Activated T-helper 1 cell treated with Interleukin-2 at 50 U/mL for 16 hours (primary cell): ENCODE data around the gene LDLRAP1.

Source experiments
- DNase-seq: peaks from one replicate; pipeline ENCODE4 v3.0.0-alpha.2; 2020; ENCODE audit warnings: low read depth

LDLRAP1 gene

GRCh38 chr1:25562928-25563283 is 19.5 kb downstream of the LDLRAP1 start:
- DNase-seq = no peak

GRCh38 chr1:25563330-25564215 is 20.2 kb downstream of the LDLRAP1 start:
- DNase-seq = no peak

GRCh38 chr1:25564777-25565574 is 21.6 kb downstream of the LDLRAP1 start:
- no peak for DNase-seq

GRCh38 chr1:25565626-25566025 is 22.2 kb downstream of the LDLRAP1 start:
- DNase-seq = no peak

- no peak for DNase-seq
Observed at GRCh38 chr1:25566176-25566729, 22.8 kb downstream of the LDLRAP1 start.

- peak; percentile 34 for DNase-seq
Observed at GRCh38 chr1:25566730-25567341, 23.4 kb downstream of the LDLRAP1 start.

- no peak for DNase-seq
Observed at GRCh38 chr1:25567710-25568089, 24.3 kb downstream of the LDLRAP1 start.

- DNase-seq = no peak
Observed at GRCh38 chr1:25568090-25568833, 24.9 kb downstream of the LDLRAP1 start.

- DNase-seq = no peak
Observed at GRCh38 chr1:25568834-25569596, 25.6 kb downstream of the LDLRAP1 start.

GRCh38 chr1:25569597-25570396 is 26.4 kb downstream of the LDLRAP1 start:
- DNase-seq = no peak

GRCh38 chr1:25570798-25571521 is 27.6 kb downstream of the LDLRAP1 start:
- no peak for DNase-seq

GRCh38 chr1:25571522-25571970 is 28.1 kb downstream of the LDLRAP1 start:
- no peak for DNase-seq

- no peak for DNase-seq
Observed at GRCh38 chr1:25572107-25572506, 28.7 kb downstream of the LDLRAP1 start.

- no peak for DNase-seq
Observed at GRCh38 chr1:25572708-25573590, 29.5 kb downstream of the LDLRAP1 start.

- DNase-seq = no peak
Observed at GRCh38 chr1:25573591-25573930, 30.2 kb downstream of the LDLRAP1 start.

- no peak for DNase-seq
Observed at GRCh38 chr1:25573961-25574360, 30.6 kb downstream of the LDLRAP1 start.

- DNase-seq = no peak
Observed at GRCh38 chr1:25575191-25575590, 31.8 kb downstream of the LDLRAP1 start.

- DNase-seq = no peak
Observed at GRCh38 chr1:25576459-25577133, 33.2 kb downstream of the LDLRAP1 start.
